ENCODE measurements around the gene NFAT5.

DNA sequence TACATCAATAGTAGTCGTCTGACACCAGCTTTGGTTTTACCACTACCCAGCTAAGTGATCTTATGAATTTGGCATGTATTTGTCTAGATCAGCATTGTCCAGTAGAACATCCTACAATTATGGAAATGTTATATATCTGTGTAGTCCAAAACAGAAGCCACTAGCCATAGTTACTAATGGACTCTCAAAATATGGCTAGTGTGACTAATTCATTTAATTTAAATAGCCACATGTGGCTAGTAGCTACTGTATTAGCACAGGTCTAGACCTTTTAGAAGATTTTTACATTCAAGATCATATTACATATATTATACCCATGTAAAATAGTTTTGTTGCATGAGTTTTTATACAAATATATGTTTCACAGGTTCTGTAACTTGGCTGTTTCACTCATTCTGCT, 27.0 kb upstream of the NFAT5 start:
- TF ChIP-seq, protein P1, sequence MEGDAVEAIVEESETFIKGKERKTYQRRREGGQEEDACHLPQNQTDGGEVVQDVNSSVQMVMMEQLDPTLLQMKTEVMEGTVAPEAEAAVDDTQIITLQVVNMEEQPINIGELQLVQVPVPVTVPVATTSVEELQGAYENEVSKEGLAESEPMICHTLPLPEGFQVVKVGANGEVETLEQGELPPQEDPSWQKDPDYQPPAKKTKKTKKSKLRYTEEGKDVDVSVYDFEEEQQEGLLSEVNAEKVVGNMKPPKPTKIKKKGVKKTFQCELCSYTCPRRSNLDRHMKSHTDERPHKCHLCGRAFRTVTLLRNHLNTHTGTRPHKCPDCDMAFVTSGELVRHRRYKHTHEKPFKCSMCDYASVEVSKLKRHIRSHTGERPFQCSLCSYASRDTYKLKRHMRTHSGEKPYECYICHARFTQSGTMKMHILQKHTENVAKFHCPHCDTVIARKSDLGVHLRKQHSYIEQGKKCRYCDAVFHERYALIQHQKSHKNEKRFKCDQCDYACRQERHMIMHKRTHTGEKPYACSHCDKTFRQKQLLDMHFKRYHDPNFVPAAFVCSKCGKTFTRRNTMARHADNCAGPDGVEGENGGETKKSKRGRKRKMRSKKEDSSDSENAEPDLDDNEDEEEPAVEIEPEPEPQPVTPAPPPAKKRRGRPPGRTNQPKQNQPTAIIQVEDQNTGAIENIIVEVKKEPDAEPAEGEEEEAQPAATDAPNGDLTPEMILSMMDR (IDR thresholded peaks at IDR 0.05; ENCODE audit: extremely low read depth in 1 of 2, insufficient read depth in 1 of 2, low read depth in 1 of 2, low read length in 2 of 2): no peak
- TF ChIP-seq JUN (IDR thresholded peaks at IDR 0.05; ENCODE audit: borderline replicate concordance, insufficient read depth, insufficient read length, low read depth): no peak

Data from endothelial cell of umbilical vein (primary cell).